Effector CD4-positive, alpha-beta T cell (primary cell): ENCODE measurements around the gene TEDC2.
"Not testable (repeated sequence)": the region's sequence is repeated elsewhere in the genome, so short reads cannot be mapped to it uniquely, and the experiment has no call there.

ENCODE experiments used
- DNase-seq: peaks from one replicate; pipeline ENCODE4 v3.0.0-alpha.2; 2020

The TEDC2 gene

GRCh38 chr16:2478279-2478678, 18.4 kb downstream of the TEDC2 start:
- no peak for DNase-seq

- DNase-seq: not testable (repeated sequence)
These were observed 20.1 kb downstream of the TEDC2 start for GRCh38 chr16:2479996-2480395.

GRCh38 chr16:2480948-2481347, 21.0 kb downstream of the TEDC2 start:
- DNase-seq: no peak

- DNase-seq: no peak
These were observed 21.8 kb downstream of the TEDC2 start for GRCh38 chr16:2481676-2482075.

- no peak for DNase-seq
These were observed 22.3 kb downstream of the TEDC2 start for GRCh38 chr16:2482249-2482648.

- no peak for DNase-seq
These were observed 23.0 kb downstream of the TEDC2 start for GRCh38 chr16:2482708-2483534.

GRCh38 chr16:2483939-2484897, 24.3 kb downstream of the TEDC2 start:
- DNase-seq: no peak

- no peak for DNase-seq
These were observed 25.1 kb downstream of the TEDC2 start for GRCh38 chr16:2484898-2485508.

GRCh38 chr16:2485811-2486507, 26.1 kb downstream of the TEDC2 start:
- DNase-seq: no peak

- DNase-seq: peak; percentile 70
These were observed 27.0 kb downstream of the TEDC2 start for GRCh38 chr16:2486645-2487516.

GRCh38 chr16:2487517-2487842, 27.6 kb downstream of the TEDC2 start:
- DNase-seq: no peak

GRCh38 chr16:2487903-2488531, 28.1 kb downstream of the TEDC2 start:
- no peak for DNase-seq

GRCh38 chr16:2489581-2489980, 29.7 kb downstream of the TEDC2 start:
- DNase-seq: no peak

- DNase-seq: no peak
These were observed 30.5 kb downstream of the TEDC2 start for GRCh38 chr16:2490190-2491105.

GRCh38 chr16:2492292-2492691, 32.4 kb downstream of the TEDC2 start:
- no peak for DNase-seq

GRCh38 chr16:2493605-2494004, 33.7 kb downstream of the TEDC2 start:
- no peak for DNase-seq

GRCh38 chr16:2494616-2495015, 34.7 kb downstream of the TEDC2 start:
- no peak for DNase-seq

GRCh38 chr16:2495041-2495440, 35.1 kb downstream of the TEDC2 start:
- no peak for DNase-seq

- DNase-seq: no peak
These were observed 36.6 kb downstream of the TEDC2 start for GRCh38 chr16:2496223-2497115.
